Measurements from ENCODE around the gene CCDC92. TPM values are rescaled to one million over a fixed set of nuclear protein-coding genes. Genes with fewer than 3 reads are reported as not detected.
A peak's percentile ranks its signal among the peaks of the same experiment; 100 is the strongest.
"Not testable (repeated sequence)": the region's sequence is repeated elsewhere in the genome, so short reads cannot be mapped to it uniquely, and the experiment has no call there.

Gene CCDC92
- polyA plus RNA-seq, 2 of the 4 experiments (the other 2 are of a cell fraction), result 27.2 to 27.5 TPM

GRCh38 chr12:123916729-123917128 lies 55.9 kb downstream of the CCDC92 start:
- FAIRE-seq (no peak), ATAC-seq (no peak), DNase-seq (ENCODE audit: low read depth in 1 of 2, low spot score in 1 of 2) (no peak)
- no peak for TF ChIP-seq FOSL2 (IDR thresholded peaks at IDR 0.05)
- TF ChIP-seq FOSL2 (CRISPR knock-in tag; IDR thresholded peaks at IDR 0.05), result peak; percentile 35; the same call in 1 of the 2 replicates
- no peak for TF ChIP-seq EHMT2 (IDR thresholded peaks at IDR 0.05; ENCODE audit: low read depth)
- TF ChIP-seq PHF8 (IDR thresholded peaks at IDR 0.05; ENCODE audit: borderline replicate concordance, low read depth), result no peak
- H3K4me3 ChIP-seq, result no peak overlapping the region
- ChIA-PET CTCF (interaction anchor here (0.6 kb wide), 1 partner anchor 233 kb away, joined by 4 read pairs; no protein-coding TSS in a partner anchor), POLR2A (no interaction called here)
- H3K4me2 ChIP-seq, result no peak overlapping the region
- no peak overlapping the region for H3K27ac ChIP-seq
- H3K4me1 ChIP-seq, result no peaks in the 10 kb centered on the region
- no peaks in the 10 kb centered on the region for H3K9me3 ChIP-seq
- 41% methylated on average over 5 of the region's 5 CpGs for whole genome bisulfite sequencing (ENCODE audit: missing lambda C conversion rate)

- DNase-seq (ENCODE audit: low read depth in 1 of 2, low spot score in 1 of 2), result no peak
- POLR2A ChIA-PET, result no interaction called here
- TF ChIP-seq ZFP36 (IDR thresholded peaks at IDR 0.05; ENCODE audit: borderline replicate concordance, partially characterized antibody) (no peak), POLR2A (IDR thresholded peaks at IDR 0.05; ENCODE audit: low read length) (no peak), E2F6 (IDR thresholded peaks at IDR 0.05; ENCODE audit: borderline replicate concordance, low read depth) (no peak), PHF8 (IDR thresholded peaks at IDR 0.05; ENCODE audit: borderline replicate concordance, low read depth) (no peak), SREBF2 (IDR thresholded peaks at IDR 0.05) (no peak), CTCF (IDR thresholded peaks at IDR 0.05) (no peak), FOSB (CRISPR knock-in tag; IDR thresholded peaks at IDR 0.05) (no peak), CHD2 (IDR thresholded peaks at IDR 0.05; ENCODE audit: low read length, partially characterized antibody) (no peak), MAFK (IDR thresholded peaks at IDR 0.05; ENCODE audit: partially characterized antibody) (no peak), HMGXB4 (CRISPR knock-in tag; IDR thresholded peaks at IDR 0.05; ENCODE audit: borderline replicate concordance) (no peak), RCOR1 (IDR thresholded peaks at IDR 0.05; ENCODE audit: low read depth, low read length) (no peak), EHMT2 (IDR thresholded peaks at IDR 0.05; ENCODE audit: low read depth) (no peak)
- no peak overlapping the region for H3K4me2 ChIP-seq
- 83% methylated on average over 20 of the region's 20 CpGs for WGBS (ENCODE audit: missing lambda C conversion rate)
- CTCF ChIA-PET, result interaction anchor here (1.0 to 2.4 kb wide), 2 partner anchors 10 to 15 kb away, joined by 3 to 15 read pairs; no protein-coding TSS in a partner anchor
- H3K4me3 ChIP-seq, result no peak overlapping the region
- no peak for ATAC-seq
- H3K4me1 ChIP-seq, result no peaks in the 10 kb centered on the region
- no peaks in the 10 kb centered on the region for H3K9me3 ChIP-seq
- H3K27ac ChIP-seq, result no peak overlapping the region
- FAIRE-seq, result no peak
Measured at GRCh38 chr12:123914726-123915333, 57.8 kb downstream of the CCDC92 start.

- H3K4me3 ChIP-seq, result no peak overlapping the region
- no peaks in the 10 kb centered on the region for H3K9me3 ChIP-seq
- H3K27ac ChIP-seq, result no peak overlapping the region
- no peak for FAIRE-seq
- H3K4me1 ChIP-seq, result no peaks in the 10 kb centered on the region
- POLR2A ChIA-PET, result no interaction called here
- TF ChIP-seq MAX (IDR thresholded peaks at IDR 0.05) (peak; percentile 24; the same call in 1 of the 2 replicates), ZSCAN20 (CRISPR knock-in tag; IDR thresholded peaks at IDR 0.05) (no peak), EHF (CRISPR knock-in tag; IDR thresholded peaks at IDR 0.05) (no peak), EP300 (IDR thresholded peaks at IDR 0.05) (no peak), FOSL2 (IDR thresholded peaks at IDR 0.05) (no peak), FOSL2 (CRISPR knock-in tag; IDR thresholded peaks at IDR 0.05) (no peak), CBX8 (IDR thresholded peaks at IDR 0.05) (no peak), ATOH8 (CRISPR knock-in tag; IDR thresholded peaks at IDR 0.05; ENCODE audit: low read depth) (no peak), EHMT2 (IDR thresholded peaks at IDR 0.05; ENCODE audit: low read depth) (peak; percentile 75; the same call in 1 of the 2 replicates)
- peak in 1 of 2 experiments; percentile 40 for DNase-seq (ENCODE audit: low read depth in 1 of 2, low spot score in 1 of 2)
- CTCF ChIA-PET, result interaction anchor here (0.5 to 2.4 kb wide), 4 partner anchors 8 to 14 kb away, joined by 3 to 15 read pairs (median 4); no protein-coding TSS in a partner anchor
- H3K4me2 ChIP-seq, result no peak overlapping the region
- ATAC-seq, result peak in 1 of 2 experiments; percentile 23; a peak in 3 of 6 replicates
- WGBS (ENCODE audit: missing lambda C conversion rate), result 71% methylated on average over 24 of the region's 25 CpGs
Measured at GRCh38 chr12:123912415-123913380, 59.9 kb downstream of the CCDC92 start.

GRCh38 chr12:123911672-123912409 lies 60.8 kb downstream of the CCDC92 start:
- CTCF ChIA-PET, result interaction anchor here (1.6 kb wide), 1 partner anchor 15 kb away, joined by 4 read pairs; no protein-coding TSS in a partner anchor
- not testable (repeated sequence) for H3K4me2 ChIP-seq; H3K4me1 ChIP-seq; ATAC-seq; H3K4me3 ChIP-seq; H3K9me3 ChIP-seq; FAIRE-seq; DNase-seq (ENCODE audit: low read depth in 1 of 2, low spot score in 1 of 2); H3K27ac ChIP-seq
- no CpG with 5 or more reads among the region's 9 CpGs for WGBS (ENCODE audit: missing lambda C conversion rate)
- POLR2A ChIA-PET, result interaction anchor here (0.6 kb wide), 1 partner anchor 39 kb away, joined by 3 read pairs; no protein-coding TSS in a partner anchor

Measured in A549 (cell line).